Fibroblast of the aortic adventitia (primary cell): ENCODE measurements around the gene SYDE2. TPM values are rescaled to one million over a fixed set of nuclear protein-coding genes. Genes with fewer than 3 reads are reported as not detected.

ENCODE experiments used
- DNase-seq: peaks from one replicate; pipeline ENCODE4 v3.0.0-alpha.2; 2010; ENCODE audit warnings: low read depth
- H3K4me3 ChIP-seq: 2 replicates; pipeline ENCODE4 v1.5.1; 2011; ENCODE audit warnings: low read depth, mild to moderate bottlenecking, control low read depth, low read length, moderate library complexity
- CTCF ChIP-seq: IDR thresholded peaks from 2 replicates; pipeline ENCODE4 v1.5.1; 2011; ENCODE audit warnings: mild to moderate bottlenecking, low read length, control low read depth, inconsistent platforms; ENCODE audit not compliant: insufficient read depth
- total RNA-seq: library from RNA; depleted of rRNA; stranded (reverse); fragments of >200 nt; gene quantifications from 2 replicates; pipeline ENCODE4 v1.2.3, GENCODE V29; 2012; ENCODE audit warnings: low replicate concordance

Gene SYDE2
- total RNA-seq, 1 donor: 5.2 TPM

GRCh38 chr1:85240174-85240601 lies 39.4 kb upstream of the SYDE2 start:
- peak; percentile 62 for DNase-seq
- no peak overlapping the region for H3K4me3 ChIP-seq
- peak; percentile 18 for TF ChIP-seq CTCF

- no peak overlapping the region for H3K4me3 ChIP-seq
- no peak for TF ChIP-seq CTCF
- no peak for DNase-seq
Observed at GRCh38 chr1:85237613-85238012, 36.8 kb upstream of the SYDE2 start.

- no peak for DNase-seq
- TF ChIP-seq CTCF: peak; percentile 27
- H3K4me3 ChIP-seq: no peak overlapping the region
Observed at GRCh38 chr1:85230305-85230977, 29.6 kb upstream of the SYDE2 start.

- no peak overlapping the region for H3K4me3 ChIP-seq
- no peak for DNase-seq
- TF ChIP-seq CTCF: no peak
Observed at GRCh38 chr1:85229574-85230097, 28.8 kb upstream of the SYDE2 start.

- TF ChIP-seq CTCF: no peak
- no peak for DNase-seq
- no peak overlapping the region for H3K4me3 ChIP-seq
Observed at GRCh38 chr1:85228972-85229371, 28.2 kb upstream of the SYDE2 start.

- DNase-seq: no peak
- no peak overlapping the region for H3K4me3 ChIP-seq
- TF ChIP-seq CTCF: no peak
Observed at GRCh38 chr1:85225624-85226380, 25.0 kb upstream of the SYDE2 start.
